Stimulated activated CD4-positive, alpha-beta T cell treated with anti-CD3 and anti-CD28 coated beads, Interleukin-1b, Interleukin-23, amount 100 ng/mL, for 1 hour (primary cell): Measurements from ENCODE around the gene LYPD6.

Experiments
- DNase-seq, 2 donors: peaks; one replicate each; pipeline ENCODE4 v3.0.0-alpha.2; 2020; ENCODE audit warnings: low read depth in 2 of 2

LYPD6 gene

GRCh38 chr2:149409506-149409905, 79.1 kb downstream of the LYPD6 start:
- no peak for DNase-seq

- DNase-seq: no peak
These were observed 80.5 kb downstream of the LYPD6 start for GRCh38 chr2:149410701-149411484.

GRCh38 chr2:149413487-149413886, 83.1 kb downstream of the LYPD6 start:
- DNase-seq: no peak

- no peak for DNase-seq
These were observed 84.7 kb downstream of the LYPD6 start for GRCh38 chr2:149415086-149415485.

- DNase-seq: no peak
These were observed 87.7 kb downstream of the LYPD6 start for GRCh38 chr2:149418065-149418464.

- no peak for DNase-seq
These were observed 89.9 kb downstream of the LYPD6 start for GRCh38 chr2:149420053-149420963.

- DNase-seq: no peak
These were observed 91.4 kb downstream of the LYPD6 start for GRCh38 chr2:149421791-149422190.

- no peak for DNase-seq
These were observed 92.1 kb downstream of the LYPD6 start for GRCh38 chr2:149422337-149422990.

- DNase-seq: no peak
These were observed 92.6 kb downstream of the LYPD6 start for GRCh38 chr2:149422991-149423338.

- DNase-seq: no peak
These were observed 93.2 kb downstream of the LYPD6 start for GRCh38 chr2:149423630-149424029.

- DNase-seq: no peak
These were observed 97.0 kb downstream of the LYPD6 start for GRCh38 chr2:149427387-149427786.

GRCh38 chr2:149428783-149429182, 98.4 kb downstream of the LYPD6 start:
- no peak for DNase-seq

- no peak for DNase-seq
These were observed 100.7 kb downstream of the LYPD6 start for GRCh38 chr2:149430743-149431736.

GRCh38 chr2:149438330-149438960, 108.1 kb downstream of the LYPD6 start:
- no peak for DNase-seq

- no peak for DNase-seq
These were observed 110.9 kb downstream of the LYPD6 start for GRCh38 chr2:149441255-149441654.

GRCh38 chr2:149442346-149442745, 112.0 kb downstream of the LYPD6 start:
- no peak for DNase-seq

GRCh38 chr2:149443150-149443549, 112.8 kb downstream of the LYPD6 start:
- DNase-seq: no peak

GRCh38 chr2:149446748-149447147, 116.4 kb downstream of the LYPD6 start:
- no peak for DNase-seq

- no peak for DNase-seq
These were observed 117.9 kb downstream of the LYPD6 start for GRCh38 chr2:149448315-149448714.

GRCh38 chr2:149449017-149449416, 118.6 kb downstream of the LYPD6 start:
- DNase-seq: no peak
